ENCODE data around the gene SLC35G6. TPM values are rescaled to one million over a fixed set of nuclear protein-coding genes. Genes with fewer than 3 reads are reported as not detected.

SLC35G6 gene
- not detected in 2 replicates for total RNA-seq

GRCh38 chr17:7481275-7481674 lies at the start of gene SLC35G6:
SLC35G6 (plus strand) TSS chr17:7481446; CDS start chr17:7481517, 71 bp downstream.

GRCh38 chr17:7439462-7440112 lies 41.7 kb upstream of the SLC35G6 start, which contains the start of gene FGF11:
FGF11 (plus strand) TSS chr17:7439512; CDS start chr17:7439621, 109 bp downstream.

GRCh38 chr17:7444682-7445618 lies 36.3 kb upstream of the SLC35G6 start, which contains the start of gene CHRNB1:
CHRNB1 (plus strand) TSS chr17:7445061; CDS start chr17:7445128, 67 bp downstream.

GRCh38 chr17:7479213-7480088 lies 1.8 kb upstream of the SLC35G6 start, which contains the start of gene ZBTB4:
ZBTB4 (minus strand) TSS chr17:7479631; CDS start chr17:7466801, 12,830 bp downstream.

GRCh38 chr17:7484067-7484918 lies 3.0 kb downstream of the SLC35G6 start, which contains the start of gene POLR2A:
POLR2A (plus strand) TSS chr17:7484366.

Other genes with a start within 250 kb of the SLC35G6 start
- 69.3 and 76.5 TPM in 2 replicates for gene DVL2, start 246.9 kb upstream of the SLC35G6 start, total RNA-seq
- gene PHF23, start 242.0 kb upstream of the SLC35G6 start, total RNA-seq, result 33.3 and 34.9 TPM in 2 replicates
- 172 and 209 TPM in 2 replicates for gene GABARAP, start 239.0 kb upstream of the SLC35G6 start, total RNA-seq
- 17.6 and 35.4 TPM in 2 replicates for gene CTDNEP1, start 229.7 kb upstream of the SLC35G6 start, total RNA-seq
- gene ELP5, start 229.2 kb upstream of the SLC35G6 start, total RNA-seq, result 29.7 and 35.6 TPM in 2 replicates
- gene CLDN7, start 219.0 kb upstream of the SLC35G6 start, total RNA-seq, result 3.5 and 8.2 TPM in 2 replicates
- 0.13 and 0.19 TPM in 2 replicates for gene SLC2A4, start 199.7 kb upstream of the SLC35G6 start, total RNA-seq
- not detected in 2 replicates for gene YBX2, start 186.8 kb upstream of the SLC35G6 start, total RNA-seq
- gene EIF5A, start 173.8 kb upstream of the SLC35G6 start, total RNA-seq, result 541 and 738 TPM in 2 replicates
- 33.6 and 40.6 TPM in 2 replicates for gene GPS2, start 166.1 kb upstream of the SLC35G6 start, total RNA-seq
- gene NEURL4, start 152.1 kb upstream of the SLC35G6 start, total RNA-seq, result 14.2 and 18.9 TPM in 2 replicates
- gene ACAP1, start 144.9 kb upstream of the SLC35G6 start, total RNA-seq, result 0.56 and 2.2 TPM in 2 replicates
- 5.8 and 5.9 TPM in 2 replicates for gene KCTD11, start 129.3 kb upstream of the SLC35G6 start, total RNA-seq
- gene TMEM95, start 126.3 kb upstream of the SLC35G6 start, total RNA-seq, result not detected in 2 replicates
- not detected in 2 replicates for gene TNK1, start 100.4 kb upstream of the SLC35G6 start, total RNA-seq
- gene PLSCR3, start 86.9 kb upstream of the SLC35G6 start, total RNA-seq, result 18.6 and 25.4 TPM in 2 replicates
- gene TMEM256, start 77.3 kb upstream of the SLC35G6 start, total RNA-seq, result 55.4 and 82.8 TPM in 2 replicates
- 2.5 and 6.7 TPM in 2 replicates for gene NLGN2, start 73.6 kb upstream of the SLC35G6 start, total RNA-seq
- gene SPEM1, start 61.1 kb upstream of the SLC35G6 start, total RNA-seq, result not detected in 2 replicates
- not detected in 2 replicates for gene SPEM2, start 55.8 kb upstream of the SLC35G6 start, total RNA-seq
- not detected in 2 replicates for gene SPEM3, start 52.6 kb upstream of the SLC35G6 start, total RNA-seq
- 2.4 and 3.2 TPM in 2 replicates for gene TMEM102, start 46.0 kb upstream of the SLC35G6 start, total RNA-seq
- 0.13 and 0.19 TPM in 2 replicates for gene FGF11, start 41.9 kb upstream of the SLC35G6 start, total RNA-seq
- 6.6 and 7.6 TPM in 2 replicates for gene CHRNB1, start 36.4 kb upstream of the SLC35G6 start, total RNA-seq
- gene ZBTB4, start 1.8 kb upstream of the SLC35G6 start, total RNA-seq, result 18.2 and 23.6 TPM in 2 replicates
- 98.6 and 101 TPM in 2 replicates for gene POLR2A, start 2.9 kb downstream of the SLC35G6 start, total RNA-seq
- gene TNFSF12, start 67.6 kb downstream of the SLC35G6 start, total RNA-seq, result 9.2 and 21.8 TPM in 2 replicates
- 3.4 and 4.1 TPM in 2 replicates for gene TNFSF13, start 77.3 kb downstream of the SLC35G6 start, total RNA-seq
- gene SENP3, start 80.5 kb downstream of the SLC35G6 start, total RNA-seq, result 55.3 and 71.7 TPM in 2 replicates
- 47.7 and 75.6 TPM in 2 replicates for gene CD68, start 98.2 kb downstream of the SLC35G6 start, total RNA-seq
- gene MPDU1, start 102.4 kb downstream of the SLC35G6 start, total RNA-seq, result 41.5 and 57.2 TPM in 2 replicates
- gene SOX15, start 108.6 kb downstream of the SLC35G6 start, total RNA-seq, result 0.19 and 0.26 TPM in 2 replicates
- gene FXR2, start 133.5 kb downstream of the SLC35G6 start, total RNA-seq, result 45.9 and 56.7 TPM in 2 replicates
- gene SAT2, start 146.4 kb downstream of the SLC35G6 start, total RNA-seq, result 45.6 and 50.5 TPM in 2 replicates
- 0.26 and 0.50 TPM in 2 replicates for gene SHBG, start 148.7 kb downstream of the SLC35G6 start, total RNA-seq
- under 0.01 TPM in 2 replicates for gene ATP1B2, start 169.5 kb downstream of the SLC35G6 start, total RNA-seq
- 14.1 and 19.5 TPM in 2 replicates for gene TP53, start 206.0 kb downstream of the SLC35G6 start, total RNA-seq
- gene WRAP53, start 207.0 kb downstream of the SLC35G6 start, total RNA-seq, result 3.3 and 4.9 TPM in 2 replicates
- gene EFNB3, start 223.8 kb downstream of the SLC35G6 start, total RNA-seq, result under 0.01 and 0.12 TPM in 2 replicates
- 0.12 and 0.13 TPM in 2 replicates for gene DNAH2, start 236.3 kb downstream of the SLC35G6 start, total RNA-seq

Data from aortic smooth muscle cell (primary cell).